ENCODE results near the gene CT45A8.
"Not testable (repeated sequence)": the region's sequence is repeated elsewhere in the genome, so short reads cannot be mapped to it uniquely, and the experiment has no call there.

DNA sequence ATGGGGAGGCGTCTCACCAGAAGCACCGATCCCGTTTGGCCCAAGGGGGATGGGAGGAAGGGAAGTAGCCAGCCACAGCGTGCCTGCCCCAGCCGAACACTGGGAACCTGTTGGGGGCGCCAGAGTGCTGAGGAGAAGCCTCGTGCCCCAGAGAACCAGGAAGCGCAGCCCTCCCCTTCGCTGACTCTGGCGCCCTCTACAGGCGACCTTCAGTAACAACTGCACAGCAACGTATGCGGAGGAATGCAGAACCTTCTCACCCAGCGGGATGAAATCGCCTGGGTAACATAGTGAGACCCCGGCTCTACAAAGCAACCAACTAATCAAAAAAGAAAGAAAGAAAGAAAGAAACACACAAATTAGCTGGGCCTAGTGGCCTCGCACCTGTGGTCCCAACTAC lies 34.4 kb downstream of the CT45A8 start, which contains the start of gene CT45A2:
- not testable (repeated sequence) for TF ChIP-seq EZH2 (IDR thresholded peaks at IDR 0.05; ENCODE audit: insufficient read depth, poor library complexity, severe bottlenecking); EZH2phosphoT487 (IDR thresholded peaks at IDR 0.05; ENCODE audit: insufficient read depth, low read depth)

Measured in GM23248 (cell line).